Myocyte (in vitro differentiated cells): Measurements from ENCODE around the gene PIEZO2. TPM values are rescaled to one million over a fixed set of nuclear protein-coding genes. Genes with fewer than 3 reads are reported as not detected.

Experiments
- DNase-seq: peaks from one replicate; pipeline ENCODE4 v3.0.0-alpha.2; 2012; ENCODE audit warnings: low read depth
- total RNA-seq: library from RNA; depleted of rRNA; stranded (reverse); fragments of >200 nt; gene quantifications from 2 replicates; pipeline ENCODE4 v1.2.3, GENCODE V29; 2014

PIEZO2 gene
- total RNA-seq, 1 donor from 2014 or later, result 7.5 TPM

DNA sequence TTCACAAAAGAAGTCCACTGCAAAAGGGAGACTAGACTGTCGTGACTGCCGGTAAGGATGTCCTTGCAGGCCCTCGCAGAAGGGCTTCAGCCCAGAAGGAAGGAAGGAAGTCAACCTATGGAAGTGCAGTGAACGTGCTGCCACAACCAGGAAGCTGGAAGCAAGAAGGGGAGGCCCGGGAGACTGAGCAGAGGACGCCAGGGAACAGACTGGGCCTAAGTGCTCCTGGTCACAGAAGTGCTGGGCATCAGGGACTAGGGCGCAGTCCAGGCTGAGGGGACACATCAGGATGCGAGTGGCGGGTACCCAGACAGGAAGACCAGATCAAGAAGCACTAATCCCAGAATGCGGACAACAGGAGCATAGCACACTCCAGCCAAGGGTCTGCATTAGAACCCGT lies 78.8 kb downstream of the PIEZO2 start:
- no peak for DNase-seq

DNA sequence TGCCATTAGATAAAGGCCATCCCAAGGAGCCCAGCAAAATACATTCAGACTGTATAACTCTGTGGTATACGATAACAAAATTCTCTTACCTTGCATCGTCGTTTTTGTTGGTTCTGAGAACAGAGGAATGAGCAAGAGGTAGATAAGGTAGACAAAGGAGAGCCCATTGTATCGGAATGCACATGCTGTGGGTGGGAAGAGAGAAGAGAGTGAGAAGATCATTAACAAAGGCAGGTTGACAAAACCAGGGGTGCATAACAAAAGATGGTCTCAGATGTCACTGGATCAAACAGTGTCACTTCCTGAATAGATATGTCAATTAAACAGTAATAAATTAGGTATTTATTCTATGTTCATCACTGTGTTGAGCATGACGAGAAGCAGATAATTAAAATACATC lies 83.3 kb downstream of the PIEZO2 start:
- DNase-seq, result no peak

GRCh38 chr18:11064727-11065460 lies 84.5 kb downstream of the PIEZO2 start:
- no peak for DNase-seq

GRCh38 chr18:11064106-11064505 lies 85.3 kb downstream of the PIEZO2 start:
- DNase-seq, result peak; percentile 19

DNA sequence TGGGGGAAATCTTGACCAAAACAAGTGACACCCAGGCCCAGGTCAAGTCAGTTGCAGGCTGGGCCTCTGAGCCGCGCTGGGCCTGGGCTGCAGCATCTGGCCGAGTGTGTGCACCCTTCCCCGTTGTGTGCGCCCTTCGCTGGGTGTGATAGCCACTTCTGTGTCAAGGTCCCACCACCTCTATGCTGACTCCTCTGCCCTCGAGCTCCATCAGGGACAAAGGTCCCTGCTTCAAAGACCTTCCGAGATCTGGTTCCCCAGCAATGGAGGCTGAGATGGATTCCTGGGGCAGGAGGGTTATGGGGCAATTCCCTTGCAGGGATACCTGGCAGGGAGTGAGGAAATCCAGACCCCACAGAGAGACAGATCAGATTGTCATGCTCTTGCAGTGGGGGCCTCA lies 93.6 kb downstream of the PIEZO2 start:
- no peak for DNase-seq

DNA sequence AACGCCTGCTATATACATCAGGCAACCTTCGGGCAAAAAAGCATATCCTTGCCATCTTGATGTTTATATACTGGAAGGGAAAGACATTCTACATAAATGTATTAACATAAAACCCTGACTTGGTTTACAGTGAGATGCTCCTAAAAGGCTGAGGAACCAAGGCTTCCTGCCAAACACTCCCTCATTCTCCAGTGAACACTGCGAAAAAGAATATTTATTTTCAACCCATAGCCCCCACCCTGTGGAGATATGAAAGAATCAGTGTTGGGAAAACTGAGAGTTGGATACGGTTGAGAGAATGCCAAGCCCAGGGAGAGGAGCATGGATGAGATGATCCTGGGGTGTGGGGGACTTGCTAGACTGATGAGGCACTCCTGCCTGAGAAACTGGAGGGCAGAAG lies 94.9 kb downstream of the PIEZO2 start:
- DNase-seq, result no peak

DNA sequence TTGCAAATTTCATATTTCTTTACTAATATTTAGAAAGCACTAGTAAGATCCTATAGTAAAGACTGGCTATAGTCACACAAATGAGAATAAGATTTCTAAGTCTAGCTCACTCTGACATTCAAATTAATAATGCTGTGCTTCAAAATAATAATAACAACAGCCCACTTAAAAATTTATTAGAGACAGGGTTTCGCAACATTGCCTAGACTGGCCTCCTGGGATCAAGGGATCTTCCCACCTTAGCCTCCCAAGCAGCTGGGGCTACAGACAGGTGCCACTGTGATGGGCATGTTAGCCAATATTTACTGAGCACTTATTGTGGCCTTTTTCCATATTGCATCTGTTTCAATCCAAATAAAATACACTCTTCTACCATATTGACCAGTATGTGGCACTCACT lies 96.1 kb downstream of the PIEZO2 start:
- no peak for DNase-seq

GRCh38 chr18:11052800-11053199 lies 96.6 kb downstream of the PIEZO2 start:
- no peak for DNase-seq

GRCh38 chr18:11051462-11051861 lies 97.9 kb downstream of the PIEZO2 start:
- no peak for DNase-seq

GRCh38 chr18:11050966-11051365 lies 98.4 kb downstream of the PIEZO2 start:
- DNase-seq, result no peak

GRCh38 chr18:11047817-11048216 lies 101.6 kb downstream of the PIEZO2 start:
- DNase-seq, result no peak

DNA sequence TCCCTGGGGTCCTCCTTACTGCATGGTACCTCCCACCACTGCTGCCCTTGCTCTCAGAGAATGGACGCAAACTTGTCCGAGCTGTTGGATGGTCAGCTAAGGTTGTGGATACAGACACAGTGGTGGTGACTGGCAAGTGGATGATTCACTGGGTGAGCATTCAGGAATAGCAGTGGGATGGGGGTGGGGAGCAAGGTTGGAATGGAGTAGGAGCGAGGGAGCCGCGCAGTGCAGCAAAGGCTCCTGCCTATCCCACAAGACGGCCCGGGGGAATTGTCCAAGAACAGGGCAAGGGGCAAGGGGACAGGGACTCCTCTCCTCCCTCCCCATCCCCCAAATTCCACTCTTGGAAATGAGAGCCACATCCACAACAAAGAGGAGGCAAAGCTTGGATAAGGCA lies 102.2 kb downstream of the PIEZO2 start:
- no peak for DNase-seq

- DNase-seq, result no peak
Observed at GRCh38 chr18:11046140-11046539, 103.2 kb downstream of the PIEZO2 start.

DNA sequence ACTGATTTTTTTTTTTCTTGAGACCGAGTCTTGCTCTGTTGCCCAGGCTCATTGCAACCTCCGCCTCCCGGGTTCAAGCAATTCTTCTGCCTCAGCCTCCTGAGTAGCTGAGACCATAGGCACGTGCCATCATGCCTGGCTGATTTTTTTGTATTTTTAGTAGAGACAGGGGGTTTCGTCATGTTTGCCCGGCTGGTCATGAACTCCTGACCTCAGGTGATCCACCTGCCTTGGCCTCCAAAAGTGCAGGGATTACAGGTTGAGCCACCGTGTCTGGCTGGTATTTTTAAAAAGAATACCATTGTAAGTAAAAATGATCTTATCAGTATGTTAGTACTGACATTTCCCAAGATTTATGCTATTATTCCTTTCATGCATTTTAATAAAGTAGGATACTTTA lies 105.7 kb downstream of the PIEZO2 start:
- no peak for DNase-seq

GRCh38 chr18:11042247-11042646 lies 107.1 kb downstream of the PIEZO2 start:
- DNase-seq, result peak; percentile 45

- DNase-seq, result peak; percentile 73
Observed at GRCh38 chr18:11040823-11041656, 108.3 kb downstream of the PIEZO2 start.

DNA sequence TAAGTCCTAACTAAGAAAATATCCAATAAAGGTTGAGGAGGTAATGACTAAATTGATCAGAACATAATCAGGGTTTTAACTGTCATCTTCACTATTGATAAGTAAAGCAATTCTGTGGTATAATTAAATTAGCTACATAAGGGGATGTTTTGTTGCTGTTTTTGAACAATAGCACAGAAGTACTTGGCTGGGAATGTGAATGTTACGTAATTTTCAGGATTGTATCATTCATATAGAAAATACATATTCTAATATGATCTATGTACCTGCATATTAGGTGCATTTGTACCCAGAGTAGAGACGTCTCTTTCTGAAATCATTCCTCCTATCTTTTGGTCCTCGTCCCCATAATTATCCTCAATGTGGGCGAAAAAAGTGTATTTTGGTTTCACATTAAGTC lies 109.0 kb downstream of the PIEZO2 start:
- no peak for DNase-seq

DNA sequence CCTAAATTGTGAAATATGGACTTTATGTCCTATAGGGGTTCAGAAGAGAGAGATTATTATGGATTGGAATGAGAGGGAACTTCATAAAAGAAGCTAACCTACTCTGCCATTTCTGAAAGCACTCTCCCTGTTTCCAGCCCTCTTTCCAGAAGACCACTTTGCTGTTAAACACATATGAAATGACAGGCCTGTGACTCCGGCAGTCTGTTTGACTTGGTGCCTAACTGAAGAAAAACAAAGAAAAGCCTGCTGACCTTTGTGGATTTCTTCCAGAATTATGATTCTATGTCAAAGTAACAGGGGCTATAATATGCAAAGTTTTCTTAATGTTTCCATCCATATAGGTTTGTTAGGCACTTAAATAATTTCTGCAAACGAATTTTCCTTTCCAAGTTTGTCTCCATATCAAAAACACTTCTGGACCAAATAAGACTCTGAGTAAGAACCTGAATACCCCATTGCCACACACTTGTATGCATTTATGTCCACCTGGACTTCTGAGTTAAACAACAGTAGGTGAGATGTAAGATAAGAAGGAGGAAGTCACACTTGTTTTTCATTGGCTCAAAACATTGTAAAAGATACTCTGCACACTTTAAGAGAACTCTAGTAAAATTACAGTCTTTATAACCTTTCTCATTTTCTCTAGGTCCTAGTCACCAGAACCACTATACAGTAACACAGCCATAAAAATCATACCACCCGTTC lies 111.7 kb downstream of the PIEZO2 start:
- DNase-seq, result no peak

GRCh38 chr18:11035814-11036495 lies 113.4 kb downstream of the PIEZO2 start:
- DNase-seq, result no peak

- DNase-seq, result no peak
Observed at GRCh38 chr18:11035376-11035775, 114.0 kb downstream of the PIEZO2 start.

DNA sequence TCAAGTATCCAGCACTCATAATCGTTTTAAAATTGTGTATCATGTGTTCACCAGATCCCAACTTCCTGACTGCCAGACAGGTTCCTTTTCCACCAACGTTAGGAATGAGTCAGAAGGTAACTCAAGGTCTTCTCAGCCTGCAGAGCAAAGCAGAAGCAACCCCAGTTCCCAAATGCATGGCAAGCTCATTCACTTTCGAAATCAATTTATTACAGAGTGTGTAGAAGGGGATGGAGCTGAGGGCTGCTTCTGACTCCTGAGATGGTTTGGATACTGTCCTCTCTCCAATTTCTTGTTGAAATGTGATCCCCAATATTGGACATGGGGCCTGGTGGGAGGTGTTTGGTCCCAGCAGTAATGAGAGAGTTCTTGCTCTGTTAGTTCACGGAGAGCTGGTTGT lies 114.5 kb downstream of the PIEZO2 start:
- no peak for DNase-seq
